Stimulated activated CD8-positive, alpha-beta memory T cell treated with anti-CD3 and anti-CD28 coated beads, Interleukin-7, amount 100 ng/mL, for 48 hours (primary cell): ENCODE results near the gene IGF2BP3.
A peak's percentile ranks its signal among the peaks of the same experiment; 100 is the strongest.

ENCODE experiments used
- DNase-seq, 2 donors: peaks; one replicate each; pipeline ENCODE4 v3.0.0-alpha.2; 2020; ENCODE audit warnings: low read depth in 1 of 2; ENCODE audit errors: extremely low read depth in 1 of 2

Gene IGF2BP3

GRCh38 chr7:23380961-23381360, 89.3 kb downstream of the IGF2BP3 start:
- no peak for DNase-seq

GRCh38 chr7:23380556-23380955, 89.7 kb downstream of the IGF2BP3 start:
- DNase-seq = no peak

GRCh38 chr7:23378996-23379395, 91.3 kb downstream of the IGF2BP3 start:
- no peak for DNase-seq

- no peak for DNase-seq
These were observed 93.2 kb downstream of the IGF2BP3 start for GRCh38 chr7:23377134-23377533.

- DNase-seq = peak; percentile 29 to 68
These were observed 96.9 kb downstream of the IGF2BP3 start for GRCh38 chr7:23373151-23374004.

- DNase-seq = no peak
These were observed 97.7 kb downstream of the IGF2BP3 start for GRCh38 chr7:23372611-23373010.

GRCh38 chr7:23371654-23372053, 98.6 kb downstream of the IGF2BP3 start:
- no peak for DNase-seq

GRCh38 chr7:23369695-23370404, 100.4 kb downstream of the IGF2BP3 start:
- DNase-seq = no peak

GRCh38 chr7:23369100-23369499, 101.2 kb downstream of the IGF2BP3 start:
- DNase-seq = no peak

- DNase-seq = no peak
These were observed 112.1 kb downstream of the IGF2BP3 start for GRCh38 chr7:23358152-23358674.

- DNase-seq = no peak
These were observed 112.8 kb downstream of the IGF2BP3 start for GRCh38 chr7:23357190-23358093.

GRCh38 chr7:23356726-23357125, 113.6 kb downstream of the IGF2BP3 start:
- no peak for DNase-seq

- no peak for DNase-seq
These were observed 114.1 kb downstream of the IGF2BP3 start for GRCh38 chr7:23356168-23356567.

- DNase-seq = no peak
These were observed 117.1 kb downstream of the IGF2BP3 start for GRCh38 chr7:23353172-23353571.

GRCh38 chr7:23350466-23350865, 119.8 kb downstream of the IGF2BP3 start:
- no peak for DNase-seq

- no peak for DNase-seq
These were observed 120.7 kb downstream of the IGF2BP3 start for GRCh38 chr7:23349484-23350157.

GRCh38 chr7:23347682-23348180, 122.6 kb downstream of the IGF2BP3 start:
- DNase-seq = no peak

GRCh38 chr7:23347033-23347681, 123.1 kb downstream of the IGF2BP3 start:
- no peak for DNase-seq

GRCh38 chr7:23346316-23346715, 124.0 kb downstream of the IGF2BP3 start:
- DNase-seq = no peak

GRCh38 chr7:23345601-23346000, 124.7 kb downstream of the IGF2BP3 start:
- no peak for DNase-seq
